ENCODE data around the gene TEX30. TPM values are rescaled to one million over a fixed set of nuclear protein-coding genes. Genes with fewer than 3 reads are reported as not detected.

The TEX30 gene
- total RNA-seq, 1 donor from 2014 or later = 5.8 TPM

- H3K4me1 Mint-ChIP-seq (ENCODE audit: low read depth, unreplicated experiment) = no peaks in the 10 kb centered on the region
These were observed 14.7 kb downstream of the TEX30 start for GRCh38 chr13:102758842-102759241.

GRCh38 chr13:102757006-102757405, 16.6 kb downstream of the TEX30 start:
- H3K4me1 Mint-ChIP-seq (ENCODE audit: low read depth, unreplicated experiment) = no peaks in the 10 kb centered on the region
- no peak for FAIRE-seq
- no peaks in the 10 kb centered on the region for H3K27me3 Mint-ChIP-seq (ENCODE audit: low read depth, unreplicated experiment)

More at GRCh38 chr13:102758842-102759241, 14.7 kb downstream of the TEX30 start:
- Mint-ChIP-seq H3K9me3 (ENCODE audit: unreplicated experiment) (no peaks in the 10 kb centered on the region), H3K36me3 (ENCODE audit: low read depth, unreplicated experiment) (peaks cover 4% of the 10 kb centered on the region), H3K4me3 (ENCODE audit: unreplicated experiment) (no peak overlapping the region), H3K27me3 (ENCODE audit: low read depth, unreplicated experiment) (no peaks in the 10 kb centered on the region), H3K27ac (ENCODE audit: unreplicated experiment) (no peak overlapping the region)
- Histone ChIP-seq H3K9ac (ENCODE audit: low read length) (no peak overlapping the region), H3K4me2 (ENCODE audit: low read length) (no peak overlapping the region), H3K79me2 (ENCODE audit: insufficient read depth, low read length) (no peaks in the 10 kb centered on the region), H3K4me3 (ENCODE audit: insufficient read depth, low read depth, low read length) (no peak overlapping the region), H3K27me3 (ENCODE audit: insufficient read depth, low read length) (no peaks in the 10 kb centered on the region), H4K20me1 (ENCODE audit: insufficient read depth, low read length) (no peaks in the 10 kb centered on the region), H2AFZ (ENCODE audit: low read depth, low read length) (no peak overlapping the region), H3K9me3 (ENCODE audit: insufficient read depth, low read depth, low read length) (no peaks in the 10 kb centered on the region), H3K36me3 (ENCODE audit: insufficient read depth, low read length) (no peaks in the 10 kb centered on the region), H3K27ac (ENCODE audit: low read depth, low read length) (no peak overlapping the region), H3K4me1 (ENCODE audit: insufficient read depth, low read length) (no peaks in the 10 kb centered on the region)
- DNase-seq (ENCODE audit: low read depth) (no peak), FAIRE-seq (no peak)
- TF ChIP-seq EZH2 (IDR thresholded peaks at IDR 0.05; ENCODE audit: insufficient read depth, low read length) (no peak), CTCF (IDR thresholded peaks at IDR 0.05; ENCODE audit: insufficient read depth, low read depth, low read length) (no peak)

More at GRCh38 chr13:102757006-102757405, 16.6 kb downstream of the TEX30 start:
- Histone ChIP-seq H3K27ac (ENCODE audit: low read depth, low read length) (no peak overlapping the region), H3K79me2 (ENCODE audit: insufficient read depth, low read length) (no peaks in the 10 kb centered on the region), H3K36me3 (ENCODE audit: insufficient read depth, low read length) (no peaks in the 10 kb centered on the region), H3K9ac (ENCODE audit: low read length) (no peak overlapping the region), H3K4me3 (ENCODE audit: insufficient read depth, low read depth, low read length) (no peak overlapping the region), H2AFZ (ENCODE audit: low read depth, low read length) (no peak overlapping the region), H3K27me3 (ENCODE audit: insufficient read depth, low read length) (no peaks in the 10 kb centered on the region), H3K4me1 (ENCODE audit: insufficient read depth, low read length) (no peaks in the 10 kb centered on the region), H4K20me1 (ENCODE audit: insufficient read depth, low read length) (no peaks in the 10 kb centered on the region), H3K9me3 (ENCODE audit: insufficient read depth, low read depth, low read length) (no peaks in the 10 kb centered on the region), H3K4me2 (ENCODE audit: low read length) (no peak overlapping the region)
- H3K4me3 Mint-ChIP-seq (ENCODE audit: unreplicated experiment) = no peak overlapping the region
- TF ChIP-seq EZH2 (IDR thresholded peaks at IDR 0.05; ENCODE audit: insufficient read depth, low read length) (no peak), CTCF (IDR thresholded peaks at IDR 0.05; ENCODE audit: insufficient read depth, low read depth, low read length) (no peak)
- H3K27ac Mint-ChIP-seq (ENCODE audit: unreplicated experiment) = no peak overlapping the region
- peaks cover 2% of the 10 kb centered on the region for H3K36me3 Mint-ChIP-seq (ENCODE audit: low read depth, unreplicated experiment)
- no peak for DNase-seq (ENCODE audit: low read depth)
- no peaks in the 10 kb centered on the region for H3K9me3 Mint-ChIP-seq (ENCODE audit: unreplicated experiment)

Measured in astrocyte (in vitro differentiated cells and primary cell).